Uterus (tissue), 2 donors: ENCODE data around the gene PAPSS1.

Source experiments
- POLR2A ChIP-seq, 2 donors: fragments of 450-650 bp; IDR thresholded peaks; one replicate each; pipeline ENCODE4 v1.6.1; 2016; ENCODE audit warnings: antibody characterized with exemption in 2 of 2, mild to moderate bottlenecking in 1 of 2, moderate library complexity in 1 of 2
- TF ChIP-seq, protein P1 (sequence below), 4 experiments: fragments of 200-600 bp in 2 of 4; fragments of 450-650 bp in 2 of 4; sonication (generic) in 2 of 4; IDR thresholded peaks; one replicate each; pipeline ENCODE4 v1.5.1; 2016 to 2019; ENCODE audit warnings: antibody characterized with exemption in 4 of 4, mild to moderate bottlenecking in 2 of 4, moderate library complexity in 1 of 4

DNA sequence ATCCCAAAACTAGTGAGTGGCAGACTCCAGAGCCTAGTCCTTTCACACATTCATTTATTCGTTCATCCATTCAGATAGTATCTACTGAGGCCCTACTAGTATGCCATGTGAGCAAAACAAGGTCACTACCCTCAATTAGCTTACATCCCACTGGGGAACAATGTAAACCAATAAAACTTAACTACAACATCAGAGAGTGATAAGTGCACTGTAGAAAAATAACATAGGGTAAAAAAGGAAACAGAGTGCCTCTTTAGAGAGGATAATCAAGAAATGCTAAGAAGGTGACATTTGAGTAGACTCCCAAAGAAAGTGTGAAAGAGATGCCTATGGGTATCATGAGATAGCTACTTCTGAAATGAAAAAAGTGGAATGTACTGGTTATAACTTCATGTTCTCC is 18.5 kb downstream of the PAPSS1 start:
- TF ChIP-seq, protein P1, sequence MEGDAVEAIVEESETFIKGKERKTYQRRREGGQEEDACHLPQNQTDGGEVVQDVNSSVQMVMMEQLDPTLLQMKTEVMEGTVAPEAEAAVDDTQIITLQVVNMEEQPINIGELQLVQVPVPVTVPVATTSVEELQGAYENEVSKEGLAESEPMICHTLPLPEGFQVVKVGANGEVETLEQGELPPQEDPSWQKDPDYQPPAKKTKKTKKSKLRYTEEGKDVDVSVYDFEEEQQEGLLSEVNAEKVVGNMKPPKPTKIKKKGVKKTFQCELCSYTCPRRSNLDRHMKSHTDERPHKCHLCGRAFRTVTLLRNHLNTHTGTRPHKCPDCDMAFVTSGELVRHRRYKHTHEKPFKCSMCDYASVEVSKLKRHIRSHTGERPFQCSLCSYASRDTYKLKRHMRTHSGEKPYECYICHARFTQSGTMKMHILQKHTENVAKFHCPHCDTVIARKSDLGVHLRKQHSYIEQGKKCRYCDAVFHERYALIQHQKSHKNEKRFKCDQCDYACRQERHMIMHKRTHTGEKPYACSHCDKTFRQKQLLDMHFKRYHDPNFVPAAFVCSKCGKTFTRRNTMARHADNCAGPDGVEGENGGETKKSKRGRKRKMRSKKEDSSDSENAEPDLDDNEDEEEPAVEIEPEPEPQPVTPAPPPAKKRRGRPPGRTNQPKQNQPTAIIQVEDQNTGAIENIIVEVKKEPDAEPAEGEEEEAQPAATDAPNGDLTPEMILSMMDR (IDR thresholded peaks at IDR 0.05), result no peak
- TF ChIP-seq POLR2A (IDR thresholded peaks at IDR 0.05), result no peak
